ENCODE data around the gene OR6X1.

The OR6X1 gene

GRCh38 chr11:123796226-123796625 is 41.9 kb upstream of the OR6X1 start:
- Histone ChIP-seq H3K4me3 (no peak overlapping the region), H3K4me1 (peaks cover 16 to 43% (median 39%) of the 10 kb centered on the region in 10 experiments), H3K27me3 (no peaks in the 10 kb centered on the region), H3K27ac (no peak overlapping the region), H4K20me1 (no peaks in the 10 kb centered on the region), H3K9me3 (replicated peaks in 1 of 11) (peaks cover 19 to 41% (median 33%) of the 10 kb centered on the region in 11 experiments; a peak in 21 of 22 replicates), H3K36me3 (no peaks in the 10 kb centered on the region; a peak in 1 of 22 replicates), H3K9ac (no peak overlapping the region), H3K4me2 (peak overlapping the region in 2 of 11 experiments; percentile 72 to 83; a peak in 2 of 22 replicates)
- TF ChIP-seq Cebpa-rat (IDR thresholded peaks at IDR 0.05), result no peak

- no peak overlapping the region for H3K27ac ChIP-seq
- H3K9ac ChIP-seq, result no peak overlapping the region
- H3K4me2 ChIP-seq, result no peak overlapping the region
- no peak for TF ChIP-seq Cebpa-rat (IDR thresholded peaks at IDR 0.05)
- H3K36me3 ChIP-seq, result no peaks in the 10 kb centered on the region
- no peaks in the 10 kb centered on the region for H4K20me1 ChIP-seq
- H3K4me3 ChIP-seq, result no peak overlapping the region
- H3K4me1 ChIP-seq, result peaks cover 0 to 10% (median 8%) of the 10 kb centered on the region in 10 experiments; a peak in 13 of 20 replicates
- H3K9me3 ChIP-seq (replicated peaks in 1 of 11), result peaks cover 4 to 10% (median 9%) of the 10 kb centered on the region in 11 experiments; a peak in 12 of 22 replicates
- H3K27me3 ChIP-seq, result no peaks in the 10 kb centered on the region
These were observed 29.2 kb upstream of the OR6X1 start for GRCh38 chr11:123783536-123783935.

- Histone ChIP-seq H3K4me3 (no peak overlapping the region), H4K20me1 (no peaks in the 10 kb centered on the region), H3K9ac (no peak overlapping the region), H3K4me2 (peak overlapping the region in 8 of 11 experiments; percentile 5 to 52 (median 28); a peak in 13 of 22 replicates), H3K27me3 (no peaks in the 10 kb centered on the region), H3K27ac (no peak overlapping the region), H3K4me1 (peaks cover 0 to 17% (median 13%) of the 10 kb centered on the region in 10 experiments; a peak in 13 of 20 replicates), H3K36me3 (no peaks in the 10 kb centered on the region), H3K9me3 (replicated peaks in 1 of 11) (peaks cover 5 to 19% (median 16%) of the 10 kb centered on the region in 11 experiments; a peak in 19 of 22 replicates)
- TF ChIP-seq Cebpa-rat (IDR thresholded peaks at IDR 0.05), result no peak
These were observed 24.2 kb upstream of the OR6X1 start for GRCh38 chr11:123778511-123778910.

- no peak overlapping the region for H3K9ac ChIP-seq
- no peaks in the 10 kb centered on the region for H4K20me1 ChIP-seq
- no peak overlapping the region for H3K4me2 ChIP-seq
- no peaks in the 10 kb centered on the region for H3K27me3 ChIP-seq
- no peaks in the 10 kb centered on the region for H3K36me3 ChIP-seq
- TF ChIP-seq Cebpa-rat (IDR thresholded peaks at IDR 0.05), result no peak
- H3K4me3 ChIP-seq, result no peak overlapping the region
- no peak overlapping the region for H3K27ac ChIP-seq
- peaks cover 0 to 17% (median 13%) of the 10 kb centered on the region in 10 experiments; a peak in 13 of 20 replicates for H3K4me1 ChIP-seq
- peaks cover 17 to 42% (median 34%) of the 10 kb centered on the region in 11 experiments for H3K9me3 ChIP-seq (replicated peaks in 1 of 11)
These were observed 21.6 kb upstream of the OR6X1 start for GRCh38 chr11:123775715-123776549.

- Histone ChIP-seq H3K4me2 (no peak overlapping the region), H4K20me1 (no peaks in the 10 kb centered on the region), H3K27ac (no peak overlapping the region), H3K36me3 (no peaks in the 10 kb centered on the region), H3K9ac (no peak overlapping the region), H3K9me3 (replicated peaks in 1 of 11) (peaks cover 20 to 43% (median 37%) of the 10 kb centered on the region in 11 experiments), H3K27me3 (no peaks in the 10 kb centered on the region), H3K4me1 (peaks cover 0 to 17% (median 13%) of the 10 kb centered on the region in 10 experiments; a peak in 13 of 20 replicates), H3K4me3 (no peak overlapping the region)
- no peak for TF ChIP-seq Cebpa-rat (IDR thresholded peaks at IDR 0.05)
These were observed 21.0 kb upstream of the OR6X1 start for GRCh38 chr11:123775289-123775688.

- H3K27me3 ChIP-seq, result no peaks in the 10 kb centered on the region
- no peaks in the 10 kb centered on the region for H4K20me1 ChIP-seq
- no peak for TF ChIP-seq Cebpa-rat (IDR thresholded peaks at IDR 0.05)
- no peak overlapping the region for H3K4me2 ChIP-seq
- H3K4me1 ChIP-seq, result peaks cover 0 to 12% (median 9%) of the 10 kb centered on the region in 10 experiments; a peak in 12 of 20 replicates
- H3K9me3 ChIP-seq (replicated peaks in 1 of 11), result peaks cover 20 to 43% (median 37%) of the 10 kb centered on the region in 11 experiments
- no peak overlapping the region for H3K27ac ChIP-seq
- H3K9ac ChIP-seq, result no peak overlapping the region
- no peaks in the 10 kb centered on the region for H3K36me3 ChIP-seq
- no peak overlapping the region for H3K4me3 ChIP-seq
These were observed 19.6 kb upstream of the OR6X1 start for GRCh38 chr11:123773959-123774358.

GRCh38 chr11:123773026-123773425 is 18.7 kb upstream of the OR6X1 start:
- H3K9me3 ChIP-seq (replicated peaks in 1 of 11), result peaks cover 20 to 43% (median 37%) of the 10 kb centered on the region in 11 experiments
- H3K27ac ChIP-seq, result no peak overlapping the region
- no peak for TF ChIP-seq Cebpa-rat (IDR thresholded peaks at IDR 0.05)
- no peaks in the 10 kb centered on the region for H4K20me1 ChIP-seq
- H3K36me3 ChIP-seq, result no peaks in the 10 kb centered on the region
- H3K9ac ChIP-seq, result no peak overlapping the region
- H3K27me3 ChIP-seq, result no peaks in the 10 kb centered on the region
- no peak overlapping the region for H3K4me3 ChIP-seq
- no peak overlapping the region for H3K4me2 ChIP-seq
- peaks cover 0 to 3% (median 0%) of the 10 kb centered on the region in 10 experiments; a peak in 2 of 20 replicates for H3K4me1 ChIP-seq

- TF ChIP-seq Cebpa-rat (IDR thresholded peaks at IDR 0.05), result no peak
- Histone ChIP-seq H3K36me3 (no peaks in the 10 kb centered on the region), H4K20me1 (no peaks in the 10 kb centered on the region), H3K27me3 (no peaks in the 10 kb centered on the region), H3K9ac (no peak overlapping the region), H3K9me3 (replicated peaks in 1 of 11) (peaks cover 20 to 43% (median 37%) of the 10 kb centered on the region in 11 experiments), H3K4me1 (0 out of 20 replicates have a peak, but pooled peaks cover 0 to 3% (median 0%) of the 10 kb centered on the region in 10 experiments), H3K4me3 (no peak overlapping the region), H3K4me2 (no peak overlapping the region), H3K27ac (no peak overlapping the region)
These were observed 17.3 kb upstream of the OR6X1 start for GRCh38 chr11:123771664-123772063.

- TF ChIP-seq Cebpa-rat (IDR thresholded peaks at IDR 0.05), result no peak
- Histone ChIP-seq H3K4me1 (0 out of 20 replicates have a peak, but pooled peaks cover 0 to 3% (median 0%) of the 10 kb centered on the region in 10 experiments), H3K9ac (no peak overlapping the region), H3K27ac (no peak overlapping the region), H4K20me1 (no peaks in the 10 kb centered on the region), H3K4me3 (no peak overlapping the region), H3K27me3 (no peaks in the 10 kb centered on the region), H3K9me3 (replicated peaks in 1 of 11) (peaks cover 20 to 43% (median 37%) of the 10 kb centered on the region in 11 experiments), H3K36me3 (no peaks in the 10 kb centered on the region), H3K4me2 (no peak overlapping the region)
These were observed 16.4 kb upstream of the OR6X1 start for GRCh38 chr11:123770712-123771111.

All from BLaER1 treated with 17β-estradiol and CSF1 and Interleukin-3, amounts not matched to agents 10 nM and 100 nM (cell line).